Calu3 (cell line): ENCODE measurements around the gene RNF130. TPM values are rescaled to one million over a fixed set of nuclear protein-coding genes. Genes with fewer than 3 reads are reported as not detected.

Source experiments
- BruUV-seq: library from RNA; stranded (reverse); fragments of 400-500 nt; replicated peaks from 2 replicates; lab custom pipeline; 2021; lab: Mats Ljungman, UMichigan
- CTCF ChIA-PET: fragments of 300-600 bp; sonication (Branson Sonifier 250); formaldehyde crosslinking; loops from one replicate; lab custom pipeline; 2022; ENCODE audit warnings: antibody characterized with exemption; lab: Charles Lee
- DNase-seq: peaks from one replicate; pipeline ENCODE4 v3.0.0; 2022
- H3K27ac Mint-ChIP-seq: one replicate; pipeline ENCODE4 v1.8.0; 2022; ENCODE audit warnings: mixed read lengths; ENCODE audit not compliant: unreplicated experiment
- H3K27me3 Mint-ChIP-seq: one replicate; pipeline ENCODE4 v1.8.0; 2022; ENCODE audit warnings: mixed read lengths; ENCODE audit not compliant: unreplicated experiment
- H3K36me3 Mint-ChIP-seq: one replicate; pipeline ENCODE4 v1.8.0; 2022; ENCODE audit warnings: mild to moderate bottlenecking, moderate library complexity, mixed read lengths; ENCODE audit not compliant: insufficient read depth, unreplicated experiment
- H3K4me1 Mint-ChIP-seq: one replicate; pipeline ENCODE4 v1.8.0; 2022; ENCODE audit warnings: mild to moderate bottlenecking, low read depth, mixed read lengths; ENCODE audit not compliant: unreplicated experiment
- H3K4me3 Mint-ChIP-seq: one replicate; pipeline ENCODE4 v1.8.0; 2022; ENCODE audit warnings: mild to moderate bottlenecking, low read depth, moderate library complexity, mixed read lengths; ENCODE audit not compliant: unreplicated experiment
- H3K9me3 Mint-ChIP-seq: one replicate; pipeline ENCODE4 v1.8.0; 2022; ENCODE audit warnings: low read depth, mixed read lengths; ENCODE audit not compliant: unreplicated experiment
- CTCF ChIP-seq: fragments of 200-600 bp; IDR thresholded peaks from one replicate; pipeline ENCODE4 v1.8.0; 2022; ENCODE audit warnings: antibody characterized with exemption; ENCODE audit not compliant: unreplicated experiment
- intact Hi-C: fragments of 100-400 bp; cut with micrococcal nuclease; formaldehyde crosslinking; loops from one replicate; pipeline ENCODE4 v1.10.0; 2022; ENCODE audit not compliant: unreplicated experiment
- total RNA-seq: library from RNA; stranded (reverse); gene quantifications from 2 replicates; pipeline ENCODE4 v1.2.3, GENCODE V29; 2022

RNF130 gene
- total RNA-seq, 1 experiment from 2014 or later: 34.0 TPM

GRCh38 chr5:179927824-179928223 is 143.7 kb downstream of the RNF130 start:
- no peaks in the 10 kb centered on the region for H3K9me3 Mint-ChIP-seq
- CTCF ChIA-PET: interaction anchor here (0.7 kb wide), 1 partner anchor 13 kb away, joined by 4 read pairs; no protein-coding TSS in a partner anchor
- H3K27me3 Mint-ChIP-seq: no peaks in the 10 kb centered on the region
- no TSS peak for BruUV-seq
- no peak overlapping the region for H3K27ac Mint-ChIP-seq
- intact Hi-C loops: no loop called here
- no peak overlapping the region for H3K4me3 Mint-ChIP-seq
- TF ChIP-seq CTCF: no peak
- no peaks in the 10 kb centered on the region for H3K36me3 Mint-ChIP-seq
- no peaks in the 10 kb centered on the region for H3K4me1 Mint-ChIP-seq
- DNase-seq: no peak

GRCh38 chr5:179926657-179927056 is 144.9 kb downstream of the RNF130 start:
- Mint-ChIP-seq H3K9me3 (no peaks in the 10 kb centered on the region), H3K36me3 (no peaks in the 10 kb centered on the region), H3K4me1 (no peaks in the 10 kb centered on the region), H3K27ac (no peak overlapping the region), H3K27me3 (no peaks in the 10 kb centered on the region), H3K4me3 (no peak overlapping the region)
- no peak for TF ChIP-seq CTCF
- no TSS peak for BruUV-seq
- DNase-seq: no peak
- intact Hi-C loops: no loop called here
- CTCF ChIA-PET: no interaction called here

GRCh38 chr5:179923436-179923835 is 148.1 kb downstream of the RNF130 start:
- no peak overlapping the region for H3K27ac Mint-ChIP-seq
- H3K36me3 Mint-ChIP-seq: no peaks in the 10 kb centered on the region
- H3K4me1 Mint-ChIP-seq: no peaks in the 10 kb centered on the region
- no peak overlapping the region for H3K4me3 Mint-ChIP-seq
- no peak for TF ChIP-seq CTCF
- no TSS peak for BruUV-seq
- peaks cover 21% of the 10 kb centered on the region for H3K27me3 Mint-ChIP-seq
- DNase-seq: no peak
- no peaks in the 10 kb centered on the region for H3K9me3 Mint-ChIP-seq
- intact Hi-C loops: no loop called here
- CTCF ChIA-PET: no interaction called here

GRCh38 chr5:179920175-179920574 is 151.4 kb downstream of the RNF130 start:
- Mint-ChIP-seq H3K27ac (no peak overlapping the region), H3K9me3 (no peaks in the 10 kb centered on the region), H3K36me3 (no peaks in the 10 kb centered on the region), H3K27me3 (peaks cover 33% of the 10 kb centered on the region), H3K4me3 (no peak overlapping the region), H3K4me1 (no peaks in the 10 kb centered on the region)
- intact Hi-C loops: no loop called here
- no TSS peak for BruUV-seq
- TF ChIP-seq CTCF: no peak
- DNase-seq: no peak
- CTCF ChIA-PET: no interaction called here
